HG03575 (cell line): ENCODE results near the gene SLC16A12.
"Not testable (repeated sequence)": the region's sequence is repeated elsewhere in the genome, so short reads cannot be mapped to it uniquely, and the experiment has no call there.

ENCODE experiments used
- ATAC-seq: cut with Tn5 transposase; IDR thresholded peaks from one replicate; pipeline ENCODE4 v1.9.1; 2021; ENCODE audit not compliant: unreplicated experiment, insufficient number of reproducible peaks, low FRiP score; ENCODE audit errors: extremely low read depth

SLC16A12 gene

GRCh38 chr10:89409282-89409681, 126.1 kb downstream of the SLC16A12 start:
- ATAC-seq = not testable (repeated sequence)

- not testable (repeated sequence) for ATAC-seq
Measured at GRCh38 chr10:89407792-89408191, 127.6 kb downstream of the SLC16A12 start.

DNA sequence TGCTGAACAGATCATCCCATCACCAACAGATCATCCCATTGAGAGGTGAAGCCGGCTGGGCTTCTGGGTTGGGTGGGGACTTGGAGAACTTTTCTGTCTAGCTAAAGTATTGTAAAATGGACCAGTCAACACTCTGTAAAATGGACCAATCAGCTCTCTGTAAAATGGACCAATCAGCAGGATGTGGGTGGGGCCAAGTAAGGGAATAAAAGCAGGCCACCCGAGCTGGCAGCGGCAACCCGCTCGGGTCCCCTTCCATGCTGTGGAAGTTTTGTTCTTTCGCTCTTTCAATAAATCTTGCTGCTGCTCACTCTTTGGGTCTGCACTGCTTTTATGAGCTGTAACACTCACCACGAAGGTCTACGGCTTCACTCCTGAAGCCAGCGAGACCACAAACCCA, 129.2 kb downstream of the SLC16A12 start:
- ATAC-seq = not testable (repeated sequence)

- no peak for ATAC-seq
Measured at GRCh38 chr10:89404104-89405047, 131.0 kb downstream of the SLC16A12 start.

DNA sequence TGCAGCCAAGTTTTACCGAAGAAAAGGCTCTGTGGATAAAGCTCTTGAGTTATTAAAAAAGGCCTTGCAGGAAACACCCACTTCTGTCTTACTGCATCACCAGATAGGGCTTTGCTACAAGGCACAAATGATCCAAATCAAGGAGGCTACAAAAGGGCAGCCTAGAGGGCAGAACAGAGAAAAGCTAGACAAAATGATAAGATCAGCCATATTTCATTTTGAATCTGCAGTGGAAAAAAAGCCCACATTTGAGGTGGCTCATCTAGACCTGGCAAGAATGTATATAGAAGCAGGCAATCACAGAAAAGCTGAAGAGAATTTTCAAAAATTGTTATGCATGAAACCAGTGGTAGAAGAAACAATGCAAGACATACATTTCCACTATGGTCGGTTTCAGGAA, 132.4 kb downstream of the SLC16A12 start:
- no peak for ATAC-seq

DNA sequence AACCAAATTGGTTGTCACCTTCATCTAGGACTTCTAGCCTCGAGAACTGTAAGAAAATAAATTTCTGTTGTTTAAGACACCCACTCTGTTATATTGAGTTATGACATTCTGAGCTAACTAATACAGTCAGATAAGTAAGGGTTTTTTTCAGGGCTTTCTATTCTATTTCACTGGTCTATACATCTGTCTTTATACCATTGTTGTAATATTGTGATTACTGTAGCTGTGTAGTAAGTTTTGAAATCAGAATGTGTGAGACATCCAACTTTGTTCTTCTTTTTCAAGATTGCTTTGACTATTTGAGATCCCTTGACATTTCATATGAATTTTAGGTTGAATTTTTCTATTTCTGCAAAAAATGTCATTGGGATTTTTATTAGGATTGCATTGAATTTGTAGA, 135.4 kb downstream of the SLC16A12 start:
- ATAC-seq = no peak

DNA sequence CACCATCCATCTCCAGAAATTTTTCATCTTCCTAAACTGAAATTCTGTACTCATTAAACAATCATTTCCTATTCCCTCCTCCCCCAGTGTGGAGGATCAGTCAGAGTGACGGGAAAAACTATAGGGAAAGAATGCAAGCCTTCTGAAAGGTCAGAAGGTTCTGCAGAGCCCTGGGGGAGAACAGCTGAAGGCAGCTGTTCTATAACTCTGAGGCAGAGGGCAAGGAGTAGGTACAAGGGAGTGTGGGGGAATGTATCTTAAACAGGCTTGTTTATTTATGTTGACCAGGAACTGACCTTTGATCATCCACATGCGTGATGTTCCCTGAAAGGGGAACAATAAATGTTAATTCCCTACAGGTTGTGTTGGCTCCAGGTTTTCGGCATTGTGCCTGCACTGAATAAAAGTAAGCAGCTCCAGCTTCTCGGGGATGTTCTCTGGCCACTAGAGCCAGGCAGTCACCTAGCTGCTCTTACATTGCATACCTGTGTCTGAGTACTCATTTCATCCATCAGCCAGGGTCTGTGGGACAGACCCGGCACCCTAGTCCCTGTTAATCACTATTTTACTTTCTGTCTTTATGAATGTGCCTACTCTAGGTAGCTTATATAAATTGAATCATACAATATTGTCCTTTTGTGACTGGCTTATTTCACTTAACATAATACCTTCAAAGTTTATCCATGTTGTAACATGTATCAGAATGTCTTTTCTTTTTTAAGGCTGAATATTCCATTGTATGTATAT, 137.2 kb downstream of the SLC16A12 start:
- ATAC-seq = no peak

DNA sequence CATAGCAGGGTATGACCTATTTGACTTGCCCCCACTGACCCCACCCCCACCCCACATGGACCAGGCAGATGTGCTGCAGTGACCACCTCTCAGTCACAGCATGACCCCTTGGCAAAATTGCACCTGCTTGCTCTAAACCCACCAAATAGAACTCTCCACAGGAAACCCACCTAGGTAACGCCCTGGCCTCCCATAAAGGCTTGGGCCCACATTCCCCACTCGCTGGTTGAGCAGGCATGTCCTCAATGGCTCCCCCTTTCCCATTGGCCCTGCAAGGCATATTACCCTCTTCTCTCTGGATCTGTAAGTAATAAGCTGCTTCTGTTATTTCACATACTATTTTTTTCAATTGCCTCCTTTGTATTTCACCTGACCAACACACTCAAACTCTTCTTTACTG, 140.3 kb downstream of the SLC16A12 start:
- ATAC-seq = no peak

GRCh38 chr10:89393898-89394297, 141.5 kb downstream of the SLC16A12 start:
- ATAC-seq = no peak

GRCh38 chr10:89392974-89393373, 142.4 kb downstream of the SLC16A12 start:
- no peak for ATAC-seq

- no peak for ATAC-seq
Measured at GRCh38 chr10:89391907-89392756, 143.3 kb downstream of the SLC16A12 start, which contains the start of gene IFIT1. TSS of gene IFIT1 (plus strand) at chr10:89392623. CDS start at chr10:89392713, 90 bp downstream.

DNA sequence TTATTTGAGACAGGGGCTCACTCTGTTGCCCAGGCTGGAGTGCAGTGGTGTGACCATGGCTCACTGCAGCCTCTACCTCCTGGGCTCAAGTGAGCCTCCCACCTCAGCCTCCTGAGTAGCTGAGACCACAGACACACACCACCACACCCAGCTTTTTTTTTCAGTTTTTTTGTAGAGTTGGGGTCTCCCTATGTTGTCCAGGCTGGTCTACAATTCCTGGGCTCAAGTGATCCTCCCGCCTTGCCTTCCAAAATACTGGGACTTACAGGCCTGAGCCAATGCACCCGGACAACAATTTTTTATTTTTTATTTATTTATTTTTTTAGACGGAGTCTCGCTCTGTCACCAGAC, 144.2 kb downstream of the SLC16A12 start:
- not testable (repeated sequence) for ATAC-seq

DNA sequence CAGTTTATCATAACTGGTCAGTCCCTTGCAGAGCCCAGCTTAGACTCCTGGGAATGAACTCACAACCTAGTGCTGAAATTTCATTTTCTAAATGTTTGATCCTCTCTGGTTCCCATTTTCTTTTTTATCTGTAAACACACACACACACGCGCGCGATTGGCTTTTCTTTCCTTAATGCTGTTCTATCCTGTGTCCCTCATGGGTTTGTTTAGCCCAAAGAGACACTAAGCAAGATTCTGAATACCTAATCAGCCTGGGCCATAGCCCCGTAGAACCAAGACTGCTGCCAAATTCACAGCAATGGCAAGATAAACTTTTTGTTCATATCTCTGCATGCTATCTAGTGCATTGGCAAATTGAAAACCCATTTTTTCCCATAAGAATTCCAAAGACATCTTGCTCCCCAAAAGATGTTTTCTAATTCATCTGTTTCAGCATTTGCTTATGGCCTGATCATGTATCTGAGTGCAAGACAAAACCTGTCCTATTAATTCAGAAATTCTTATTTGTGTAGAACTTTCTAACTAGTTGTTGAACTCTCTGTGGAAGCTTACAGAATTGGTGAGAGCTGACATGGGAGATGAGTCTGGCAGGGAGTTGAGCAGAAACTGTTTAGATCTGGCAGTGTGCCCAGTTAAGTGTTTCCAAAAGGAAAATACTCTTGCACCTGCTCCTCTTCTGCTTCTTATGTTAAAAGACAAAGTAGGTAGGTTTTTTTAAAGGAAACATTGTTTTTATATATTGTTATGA, 144.7 kb downstream of the SLC16A12 start:
- ATAC-seq = no peak

DNA sequence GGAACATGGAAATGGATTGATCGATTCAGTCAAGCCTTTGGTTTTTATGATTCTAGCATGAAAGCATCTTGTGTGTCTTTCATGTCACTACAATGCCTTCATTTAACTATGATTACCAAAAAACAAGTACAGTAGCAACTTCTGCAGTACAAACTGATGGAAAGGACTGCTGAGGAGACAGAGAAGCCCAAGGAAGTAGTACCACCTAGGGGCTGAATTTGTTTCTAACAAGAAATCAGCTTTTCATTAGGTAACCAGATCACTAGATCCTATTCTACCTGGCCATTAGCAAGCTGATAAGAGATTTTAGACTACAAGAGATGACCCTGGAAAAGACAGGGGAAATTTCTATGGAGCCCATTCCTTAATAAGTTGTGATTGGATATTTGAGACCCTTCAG, 146.1 kb downstream of the SLC16A12 start:
- ATAC-seq = no peak

DNA sequence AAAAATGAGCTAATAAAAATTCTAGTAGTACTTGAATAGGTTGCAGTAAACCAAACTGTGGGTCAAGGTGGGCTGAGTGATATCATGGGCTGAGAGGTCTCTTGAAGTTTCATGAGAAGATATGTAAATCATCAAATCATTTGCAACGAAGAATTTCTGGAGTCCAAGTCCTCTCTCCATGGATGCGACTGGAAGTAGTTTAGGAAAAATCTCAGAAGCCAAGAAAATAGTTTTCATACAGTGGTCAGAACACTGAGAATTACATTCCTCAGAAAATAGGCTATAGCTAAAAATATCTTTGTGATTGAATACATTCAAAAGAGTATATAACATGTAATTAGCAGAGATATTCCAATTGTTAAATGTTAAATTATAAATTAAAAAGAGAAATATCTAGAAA, 146.6 kb downstream of the SLC16A12 start:
- ATAC-seq = no peak

DNA sequence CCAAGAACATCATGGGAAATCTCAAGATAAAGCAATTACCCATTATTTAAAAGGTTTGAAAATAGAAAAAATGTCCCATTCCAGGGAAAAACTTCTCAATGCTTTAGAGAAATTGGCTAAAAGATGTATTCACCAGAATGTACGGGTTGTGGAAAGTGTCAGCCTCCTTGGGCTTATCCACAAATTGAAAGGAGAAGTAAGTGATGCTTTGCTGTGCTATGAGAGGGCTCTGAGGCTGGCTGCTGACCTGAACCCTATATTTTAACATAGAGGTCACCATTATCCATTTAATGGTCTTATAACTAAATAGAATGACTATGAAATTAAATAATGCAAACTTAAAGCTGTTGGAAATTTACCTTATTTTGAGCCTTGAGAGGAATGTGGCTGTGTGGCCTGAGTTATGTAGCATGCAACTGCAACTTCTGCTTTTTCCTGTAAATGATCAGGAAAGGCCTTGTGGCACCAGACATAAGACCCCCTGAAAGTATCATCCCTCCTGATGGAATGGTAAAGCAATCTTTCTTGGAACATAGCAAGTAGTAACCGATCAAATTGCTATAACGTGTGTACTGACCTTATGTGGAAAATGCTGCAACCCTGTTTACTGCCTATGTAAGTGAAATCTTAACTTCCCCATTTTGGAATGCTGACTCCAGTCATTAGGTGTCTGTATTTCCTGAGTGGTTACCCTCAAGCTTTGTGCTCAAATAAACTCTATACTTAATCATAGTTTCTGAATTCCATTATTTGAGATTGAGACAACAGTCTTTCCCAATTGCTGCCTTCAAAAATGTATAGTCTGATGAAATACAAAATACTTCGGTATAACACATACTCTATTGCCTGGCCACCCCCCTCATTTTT, 150.7 kb downstream of the SLC16A12 start:
- ATAC-seq = no peak

DNA sequence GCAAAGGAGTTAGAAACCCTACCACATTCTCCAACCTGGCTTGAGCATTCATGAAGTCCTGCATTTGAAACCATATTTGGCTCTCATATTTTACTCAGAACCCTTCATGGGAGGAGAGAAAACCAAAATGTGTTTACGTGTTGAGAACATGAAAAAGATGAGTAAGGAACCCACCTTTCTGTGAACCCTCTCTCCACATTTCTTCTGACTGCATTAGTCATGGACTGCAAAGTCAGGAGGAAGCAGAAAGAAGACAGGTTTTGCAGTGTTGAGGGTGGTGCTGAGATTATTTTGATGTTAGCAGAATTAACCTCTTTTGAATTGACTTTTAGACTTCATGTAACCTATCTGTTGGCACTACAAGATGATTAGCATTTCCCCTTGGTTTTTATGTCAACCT, 152.6 kb downstream of the SLC16A12 start:
- ATAC-seq = no peak
